Loucy (cell line): Measurements from ENCODE around the gene ST13.

Experiments used
- EZH2phosphoT487 ChIP-seq: fragments of 200-600 bp; IDR thresholded peaks from 2 replicates; pipeline ENCODE4 v1.6.1; 2018; ENCODE audit warnings: antibody characterized with exemption, mild to moderate bottlenecking, moderate library complexity, borderline replicate concordance
- TF ChIP-seq, protein P1 (sequence below): fragments of 200-600 bp; sonication (generic); conservative IDR thresholded peaks from 2 replicates; pipeline ENCODE4 v1.5.1; 2014; ENCODE audit warnings: mild to moderate bottlenecking, antibody characterized with exemption, low read length

DNA sequence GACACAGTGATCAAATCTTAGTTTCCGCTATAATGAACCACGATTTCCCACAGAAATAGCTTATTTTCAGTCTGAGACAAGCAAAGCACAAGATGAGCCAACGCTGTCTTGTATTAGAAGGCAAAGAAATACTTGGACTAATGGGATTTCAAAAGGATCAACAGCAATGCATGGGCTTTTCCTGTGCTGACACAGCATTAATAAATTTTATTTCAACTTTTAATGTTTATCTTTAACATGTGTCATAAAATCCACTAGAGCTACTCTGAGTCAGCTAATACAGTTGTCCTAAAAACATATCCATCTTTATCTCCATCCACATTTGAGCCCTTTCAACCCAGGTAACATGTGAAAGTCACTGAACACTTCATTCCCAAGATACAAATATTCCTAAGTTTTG, 21.8 kb downstream of the ST13 start:
- TF ChIP-seq, protein P1, sequence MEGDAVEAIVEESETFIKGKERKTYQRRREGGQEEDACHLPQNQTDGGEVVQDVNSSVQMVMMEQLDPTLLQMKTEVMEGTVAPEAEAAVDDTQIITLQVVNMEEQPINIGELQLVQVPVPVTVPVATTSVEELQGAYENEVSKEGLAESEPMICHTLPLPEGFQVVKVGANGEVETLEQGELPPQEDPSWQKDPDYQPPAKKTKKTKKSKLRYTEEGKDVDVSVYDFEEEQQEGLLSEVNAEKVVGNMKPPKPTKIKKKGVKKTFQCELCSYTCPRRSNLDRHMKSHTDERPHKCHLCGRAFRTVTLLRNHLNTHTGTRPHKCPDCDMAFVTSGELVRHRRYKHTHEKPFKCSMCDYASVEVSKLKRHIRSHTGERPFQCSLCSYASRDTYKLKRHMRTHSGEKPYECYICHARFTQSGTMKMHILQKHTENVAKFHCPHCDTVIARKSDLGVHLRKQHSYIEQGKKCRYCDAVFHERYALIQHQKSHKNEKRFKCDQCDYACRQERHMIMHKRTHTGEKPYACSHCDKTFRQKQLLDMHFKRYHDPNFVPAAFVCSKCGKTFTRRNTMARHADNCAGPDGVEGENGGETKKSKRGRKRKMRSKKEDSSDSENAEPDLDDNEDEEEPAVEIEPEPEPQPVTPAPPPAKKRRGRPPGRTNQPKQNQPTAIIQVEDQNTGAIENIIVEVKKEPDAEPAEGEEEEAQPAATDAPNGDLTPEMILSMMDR = no peak
- TF ChIP-seq EZH2phosphoT487 = no peak
